Skeletal muscle tissue (tissue), 4 donors: ENCODE results near the gene MAN2A2. TPM values are rescaled to one million over a fixed set of nuclear protein-coding genes. Genes with fewer than 3 reads are reported as not detected.

Source experiments
- H3K27ac ChIP-seq: one replicate; pipeline ENCODE4 v1.7.0; 2013; ENCODE audit warnings: mild to moderate bottlenecking, low read depth, low read length, inconsistent platforms
- H3K27me3 ChIP-seq, 3 donors: one replicate each; pipeline ENCODE4 v1.7.0; 2013; ENCODE audit warnings: low read length in 3 of 3; ENCODE audit not compliant: control insufficient read depth in 3 of 3, insufficient read depth in 3 of 3
- H3K36me3 ChIP-seq, 3 donors: one replicate each; pipeline ENCODE4 v1.7.0; 2013; ENCODE audit warnings: low read length in 3 of 3; ENCODE audit not compliant: control insufficient read depth in 3 of 3, insufficient read depth in 3 of 3
- H3K4me1 ChIP-seq, 3 donors: one replicate each; pipeline ENCODE4 v1.7.0; 2013; ENCODE audit warnings: low read length in 3 of 3, mild to moderate bottlenecking in 3 of 3; ENCODE audit not compliant: control insufficient read depth in 3 of 3, insufficient read depth in 3 of 3
- H3K4me3 ChIP-seq, 3 donors: one replicate each; pipeline ENCODE4 v1.7.0; 2013; ENCODE audit warnings: low read length in 3 of 3
- H3K9ac ChIP-seq, 3 donors: one replicate each; pipeline ENCODE4 v1.7.0; 2013; ENCODE audit warnings: low read length in 3 of 3, mild to moderate bottlenecking in 3 of 3, moderate library complexity in 2 of 3, low read depth in 1 of 3
- H3K9me3 ChIP-seq, 3 donors: one replicate each; pipeline ENCODE4 v1.7.0; 2013; ENCODE audit warnings: low read length in 3 of 3; ENCODE audit not compliant: control insufficient read depth in 3 of 3
- total RNA-seq: library from RNA; depleted of rRNA; stranded (reverse); fragments of >200 nt; gene quantifications from one replicate; pipeline ENCODE4 v1.2.3, GENCODE V29; 2014
- donor health status: Osteomylitis.

The MAN2A2 gene
- total RNA-seq: 14.1 TPM

- Histone ChIP-seq H3K4me3 (peak within 1 kb of the TSS; percentile 85 to 93 (median 92)), H3K27me3 (no peaks in the 10 kb centered on the region), H3K27ac (peak within 1 kb of the TSS; percentile 85), H3K9me3 (no peaks in the 10 kb centered on the region), H3K36me3 (peaks cover 30 to 34% (median 34%) of the 10 kb centered on the region in 3 donors), H3K4me1 (peaks cover 15 to 36% (median 25%) of the 10 kb centered on the region in 3 donors), H3K9ac (peak within 1 kb of the TSS; percentile 84 to 92 (median 89))
Observed at GRCh38 chr15:90902840-90903732, at the start of gene MAN2A2. MAN2A2 (plus strand) TSS chr15:90903302; CDS start chr15:90904208, 906 bp downstream.

DNA sequence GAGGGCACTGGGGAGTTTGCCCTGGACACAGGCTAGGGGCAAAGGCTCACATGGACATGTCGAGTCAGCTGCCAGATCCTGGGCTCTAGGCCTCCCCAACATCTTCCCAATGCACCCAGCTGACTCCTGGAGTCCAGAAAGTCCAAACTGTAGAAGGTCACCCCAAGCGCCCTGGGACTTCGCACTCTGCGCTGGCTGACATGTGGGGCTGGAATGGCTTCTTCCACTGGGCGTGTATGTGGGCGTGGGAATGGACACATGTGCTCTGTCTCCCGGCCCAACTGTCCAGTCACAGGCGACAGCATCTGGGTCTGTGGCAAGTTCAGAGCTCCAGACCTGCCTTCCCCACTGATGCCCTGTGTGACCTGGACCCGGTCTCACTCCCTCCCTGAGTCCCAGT, 48.0 kb upstream of the MAN2A2 start:
- H3K27me3 ChIP-seq: no peaks in the 10 kb centered on the region
- H3K27ac ChIP-seq: no peak overlapping the region
- H3K4me3 ChIP-seq: no peak overlapping the region
- H3K36me3 ChIP-seq: no peaks in the 10 kb centered on the region
- no peaks in the 10 kb centered on the region for H3K9me3 ChIP-seq
- no peaks in the 10 kb centered on the region for H3K4me1 ChIP-seq
- H3K9ac ChIP-seq: no peak overlapping the region

DNA sequence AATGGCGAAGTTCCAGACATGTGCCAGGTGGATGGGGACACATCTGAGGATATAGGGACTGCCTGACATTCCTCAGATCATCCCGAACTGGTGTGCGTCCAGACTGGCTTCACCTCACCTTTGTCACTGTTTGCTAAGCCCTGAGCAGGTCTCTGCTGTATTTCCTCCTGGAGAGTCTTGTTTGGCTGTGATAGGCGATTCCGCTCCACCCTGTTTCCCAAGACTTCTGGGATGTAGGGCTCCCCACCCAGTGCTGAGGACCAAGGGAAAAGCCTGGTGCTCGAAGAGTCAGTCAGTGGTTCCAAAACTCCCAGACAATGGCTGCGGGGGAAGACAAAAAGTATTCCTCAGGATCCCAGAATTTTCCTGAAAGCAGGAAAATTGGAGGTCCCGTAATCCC, 45.8 kb upstream of the MAN2A2 start:
- H3K4me1 ChIP-seq: no peaks in the 10 kb centered on the region
- no peak overlapping the region for H3K9ac ChIP-seq
- H3K27me3 ChIP-seq: no peaks in the 10 kb centered on the region
- H3K27ac ChIP-seq: no peak overlapping the region
- H3K9me3 ChIP-seq: no peaks in the 10 kb centered on the region
- no peaks in the 10 kb centered on the region for H3K36me3 ChIP-seq
- no peak overlapping the region for H3K4me3 ChIP-seq

DNA sequence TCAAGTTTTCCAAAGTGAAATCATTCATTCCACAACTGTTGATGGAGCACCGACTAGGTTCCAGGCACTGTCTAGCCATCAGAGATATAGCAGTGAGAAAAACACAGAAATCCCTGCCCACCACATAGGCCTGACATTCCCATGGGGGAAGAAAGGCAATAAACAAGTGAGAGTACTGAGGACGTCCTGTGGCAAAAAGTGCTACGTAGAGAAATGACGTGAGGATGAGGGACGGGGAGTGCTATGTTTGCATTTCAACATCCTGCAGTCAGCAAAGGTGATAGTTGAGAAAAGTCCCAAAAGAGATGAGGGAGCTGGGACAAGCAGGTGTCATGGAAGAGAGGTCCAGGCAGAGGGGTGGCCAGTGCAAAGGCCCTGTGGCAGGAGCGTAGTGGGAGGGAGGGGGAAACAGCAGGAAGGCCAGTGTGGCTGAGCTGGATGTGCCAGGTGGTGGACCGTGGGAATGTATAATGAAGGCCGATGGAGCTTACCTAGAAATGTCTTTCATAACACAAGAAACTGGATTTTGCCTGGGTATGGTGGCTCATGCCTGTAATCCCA, 45.1 kb upstream of the MAN2A2 start:
- Histone ChIP-seq H3K9ac (no peak overlapping the region), H3K27me3 (no peaks in the 10 kb centered on the region), H3K27ac (no peak overlapping the region), H3K36me3 (no peaks in the 10 kb centered on the region), H3K4me3 (no peak overlapping the region), H3K4me1 (peaks cover 2 to 3% (median 2%) of the 10 kb centered on the region in 3 donors), H3K9me3 (no peaks in the 10 kb centered on the region)

GRCh38 chr15:90859234-90860131, 43.6 kb upstream of the MAN2A2 start:
- Histone ChIP-seq H3K27me3 (no peaks in the 10 kb centered on the region), H3K36me3 (no peaks in the 10 kb centered on the region), H3K27ac (no peak overlapping the region), H3K4me3 (no peak overlapping the region), H3K9me3 (no peaks in the 10 kb centered on the region), H3K9ac (no peak overlapping the region), H3K4me1 (peaks cover 7 to 8% (median 7%) of the 10 kb centered on the region in 3 donors)

GRCh38 chr15:90860450-90860849, 42.7 kb upstream of the MAN2A2 start:
- H3K36me3 ChIP-seq: no peaks in the 10 kb centered on the region
- peaks cover 7 to 8% (median 7%) of the 10 kb centered on the region in 3 donors for H3K4me1 ChIP-seq
- H3K27me3 ChIP-seq: no peaks in the 10 kb centered on the region
- H3K27ac ChIP-seq: no peak overlapping the region
- no peak overlapping the region for H3K4me3 ChIP-seq
- no peaks in the 10 kb centered on the region for H3K9me3 ChIP-seq
- H3K9ac ChIP-seq: peak overlapping the region in 1 of 3 donors; percentile 20

DNA sequence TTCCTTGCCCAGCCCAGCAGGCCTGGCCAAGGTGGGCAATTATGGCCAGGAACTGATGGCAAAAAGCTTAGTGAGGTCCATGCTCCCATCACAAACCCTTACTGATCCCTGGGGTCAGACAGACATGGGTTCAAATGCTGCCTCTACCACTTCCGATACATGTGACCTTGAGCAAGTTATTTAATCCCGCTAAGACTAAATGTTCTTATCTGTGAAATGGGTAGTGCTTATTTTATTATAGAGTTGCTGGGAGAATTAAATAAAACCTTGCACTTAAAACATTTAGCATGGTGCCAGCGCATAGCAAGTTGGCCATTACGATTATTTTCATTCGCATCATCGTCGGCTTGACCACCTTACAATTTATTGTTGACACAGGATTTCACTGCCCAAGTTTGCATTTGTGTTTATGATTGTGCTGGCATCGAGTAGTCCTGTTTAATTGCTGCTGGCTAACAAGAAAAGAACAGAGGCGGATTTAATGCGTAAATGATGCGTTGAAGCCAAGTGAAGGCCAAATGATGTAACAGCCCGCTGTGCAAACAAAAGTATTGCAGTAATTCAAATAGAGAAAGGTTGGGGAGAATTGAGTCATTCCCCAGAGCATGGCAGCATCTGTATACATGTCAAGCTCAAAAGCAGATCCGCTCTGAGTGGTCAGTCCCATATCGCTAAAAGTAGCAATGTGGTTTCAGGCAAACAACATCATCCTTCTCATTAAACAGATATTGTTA, 42.0 kb upstream of the MAN2A2 start:
- no peak overlapping the region for H3K4me3 ChIP-seq
- peak overlapping the region in 1 of 3 donors; percentile 20 for H3K9ac ChIP-seq
- H3K27ac ChIP-seq: no peak overlapping the region
- peaks cover 7 to 8% (median 7%) of the 10 kb centered on the region in 3 donors for H3K4me1 ChIP-seq
- H3K27me3 ChIP-seq: no peaks in the 10 kb centered on the region
- H3K36me3 ChIP-seq: no peaks in the 10 kb centered on the region
- no peaks in the 10 kb centered on the region for H3K9me3 ChIP-seq

DNA sequence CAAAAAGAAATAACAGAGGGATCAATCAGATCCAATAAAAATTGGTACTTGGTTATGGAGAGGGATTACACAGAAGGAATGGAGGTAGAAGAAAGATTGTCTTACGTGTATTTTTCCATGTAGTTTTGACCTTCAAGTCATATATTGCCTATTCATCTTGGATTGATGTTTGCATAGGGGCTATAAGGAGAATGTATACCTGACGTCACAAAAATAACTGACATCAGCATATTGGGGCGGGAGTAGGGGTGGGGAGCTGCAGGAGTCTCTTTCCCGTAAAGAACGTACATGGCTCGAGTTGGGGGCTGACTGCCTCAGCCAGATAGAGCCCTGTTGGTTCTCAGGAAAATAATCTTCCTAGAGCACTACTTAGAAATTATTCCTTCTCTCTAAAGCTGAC, 40.6 kb upstream of the MAN2A2 start:
- Histone ChIP-seq H3K36me3 (no peaks in the 10 kb centered on the region), H3K4me3 (no peak overlapping the region), H3K27me3 (no peaks in the 10 kb centered on the region), H3K9ac (no peak overlapping the region), H3K4me1 (peaks cover 7 to 8% (median 7%) of the 10 kb centered on the region in 3 donors), H3K9me3 (no peaks in the 10 kb centered on the region), H3K27ac (no peak overlapping the region)

DNA sequence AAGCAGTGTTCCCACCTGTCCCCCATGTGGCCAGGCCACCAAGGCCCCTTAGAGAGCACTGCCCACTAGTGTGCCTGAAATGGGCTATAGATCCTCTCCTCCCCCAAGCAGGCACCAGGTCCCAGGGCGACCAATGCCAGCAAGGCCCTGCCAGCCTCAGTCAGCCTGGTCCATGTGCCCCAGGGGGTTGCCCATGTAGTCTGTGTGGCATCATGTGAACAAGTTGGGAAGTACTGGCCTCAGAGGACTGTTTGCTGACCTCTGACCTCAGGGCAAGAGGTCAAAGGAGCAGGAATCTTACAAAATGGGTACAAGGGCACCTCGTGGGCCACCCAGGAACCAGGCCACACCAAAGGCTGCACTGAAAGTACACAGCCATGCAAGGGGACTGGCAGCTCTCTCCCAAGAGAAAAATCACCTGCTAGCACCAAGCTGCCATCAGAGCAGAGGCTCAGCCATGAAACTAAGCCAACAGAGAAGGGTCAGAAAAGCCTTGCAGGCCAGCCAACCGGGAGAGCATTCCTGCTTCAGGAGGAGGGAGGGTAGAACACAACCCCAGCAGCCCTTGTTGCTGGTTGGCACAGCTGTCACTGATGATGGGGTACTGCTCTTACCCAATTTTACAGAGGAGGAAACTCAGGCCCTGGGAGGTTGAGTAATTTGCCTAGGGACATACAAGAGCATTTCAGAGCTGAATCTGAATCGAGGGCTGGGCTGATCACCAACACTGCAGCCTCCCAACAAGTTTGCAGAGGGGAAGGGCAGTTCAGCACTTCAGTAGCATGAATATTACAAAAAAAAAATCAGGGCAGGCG, 39.9 kb upstream of the MAN2A2 start:
- Histone ChIP-seq H3K9ac (no peak overlapping the region), H3K27ac (no peak overlapping the region), H3K4me3 (no peak overlapping the region), H3K9me3 (no peaks in the 10 kb centered on the region), H3K36me3 (no peaks in the 10 kb centered on the region), H3K27me3 (no peaks in the 10 kb centered on the region), H3K4me1 (peaks cover 7 to 9% (median 7%) of the 10 kb centered on the region in 3 donors)
